Measurements from ENCODE around the gene GFY. TPM values are rescaled to one million over a fixed set of nuclear protein-coding genes. Genes with fewer than 3 reads are reported as not detected.

GFY gene
- total and polyA plus RNA-seq, 10 of the 15 experiments (the other 5 are each of a cell fraction or from before 2014, with no cell fraction given) = 0.05 TPM; not detected in 9

- TF ChIP-seq ZBTB40 (IDR thresholded peaks at IDR 0.05; ENCODE audit: borderline replicate concordance) (peak; percentile 75; the same call in 1 of the 2 replicates), NR2C1 (IDR thresholded peaks at IDR 0.05) (peak; percentile 32; the same call in 1 of the 2 replicates), CTCF (IDR thresholded peaks at IDR 0.05 in 2 of 3, conservative IDR thresholded peaks at IDR 0.05 in 1 of 3; ENCODE audit: control insufficient read depth in 2 of 3, extremely low read depth in 1 of 3, insufficient read depth in 1 of 3, low read depth in 3 of 3, low read length in 3 of 3) (no peak), ASH2L (IDR thresholded peaks at IDR 0.05; ENCODE audit: borderline replicate concordance, low read depth) (no peak), SMAD5 (IDR thresholded peaks at IDR 0.05; ENCODE audit: low read depth) (no peak), IKZF1 (conservative IDR thresholded peaks at IDR 0.05) (peak; percentile 16; the same call in 1 of the 2 replicates)
Measured at GRCh38 chr19:49458567-49458903, 33.3 kb downstream of the GFY start (continued).

Data from GM12878 (cell line).